HG03460 (cell line): Measurements from ENCODE around the gene CHST9.

ENCODE experiments used
- ATAC-seq: cut with Tn5 transposase; IDR thresholded peaks from one replicate; pipeline ENCODE4 v1.9.1; 2021; ENCODE audit not compliant: unreplicated experiment

Gene CHST9

GRCh38 chr18:26869640-26870039, 315.5 kb downstream of the CHST9 start:
- ATAC-seq = no peak

DNA sequence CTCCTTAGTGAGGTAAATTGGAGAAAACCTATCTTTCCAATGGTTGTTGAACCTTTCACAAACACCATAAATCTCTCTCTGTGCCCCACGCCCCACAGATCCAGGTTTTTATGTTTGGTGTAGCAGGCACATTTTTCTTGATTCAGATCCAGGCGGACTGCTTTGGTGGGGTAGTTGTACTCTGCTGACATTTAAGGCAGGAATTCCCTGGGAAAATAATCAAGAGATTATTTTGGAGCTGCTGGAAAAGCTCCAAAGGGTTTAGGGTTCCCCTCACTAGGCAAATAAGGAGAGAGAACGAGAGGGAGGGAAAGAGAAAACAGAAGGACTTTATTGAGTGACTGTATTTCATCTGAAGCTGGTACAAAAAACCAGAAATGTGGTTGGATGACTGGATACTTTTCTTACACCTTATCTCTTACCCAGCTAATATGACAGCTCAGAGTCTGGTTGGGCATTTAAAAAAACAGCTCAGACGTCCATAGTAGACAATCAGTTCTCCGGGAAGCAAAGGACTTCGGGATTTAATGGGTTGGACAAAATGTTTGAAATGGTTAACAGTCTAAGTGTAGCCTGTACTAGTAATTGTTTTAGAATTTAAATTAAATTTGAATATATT, 316.0 kb downstream of the CHST9 start:
- no peak for ATAC-seq

- no peak for ATAC-seq
Observed at GRCh38 chr18:26867471-26867870, 317.6 kb downstream of the CHST9 start.

DNA sequence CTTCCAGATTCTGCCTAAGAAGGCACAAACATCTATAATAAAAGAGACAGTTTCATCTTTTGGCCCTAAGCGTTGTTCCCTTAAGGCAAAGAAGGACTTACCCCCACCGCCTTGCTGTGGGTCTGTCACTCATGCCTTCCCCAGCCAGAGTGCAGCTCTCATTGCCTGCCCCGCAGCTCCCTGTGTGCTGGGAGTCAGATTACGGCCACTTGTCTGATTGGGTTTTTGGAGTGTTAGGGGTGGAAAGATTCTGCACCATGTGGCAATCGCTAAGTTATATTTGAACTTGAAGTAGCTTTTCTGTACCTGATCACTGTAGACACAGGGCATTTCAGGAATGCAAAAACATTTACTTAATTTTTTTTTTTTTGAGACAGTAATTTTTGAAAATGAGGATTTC, 319.6 kb downstream of the CHST9 start, which contains the start of gene AQP4:
AQP4 (minus strand) TSS at position 151 of the 400 bp plus-strand sequence; CDS start at position 133, 18 bp downstream.
- no peak for ATAC-seq

DNA sequence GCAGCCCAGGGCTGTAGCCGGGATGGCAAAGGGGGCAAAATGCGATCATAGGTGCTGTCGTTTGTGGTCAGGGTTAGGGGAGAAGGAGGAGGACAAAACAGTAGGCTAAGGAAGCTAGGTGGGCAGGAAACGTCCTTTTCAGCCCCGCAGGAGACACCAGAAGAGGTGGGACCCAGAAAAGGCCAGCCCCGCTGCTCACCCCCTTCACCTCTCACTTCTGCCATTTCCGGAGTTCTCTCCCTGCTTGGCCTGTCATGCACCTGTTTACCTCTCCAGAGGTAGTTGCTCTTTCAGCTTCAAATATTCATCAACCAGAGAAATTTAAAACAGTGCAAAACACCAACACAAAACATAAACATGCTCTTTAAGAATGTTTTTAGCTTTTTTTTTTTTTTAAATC, 320.4 kb downstream of the CHST9 start:
- ATAC-seq = no peak

DNA sequence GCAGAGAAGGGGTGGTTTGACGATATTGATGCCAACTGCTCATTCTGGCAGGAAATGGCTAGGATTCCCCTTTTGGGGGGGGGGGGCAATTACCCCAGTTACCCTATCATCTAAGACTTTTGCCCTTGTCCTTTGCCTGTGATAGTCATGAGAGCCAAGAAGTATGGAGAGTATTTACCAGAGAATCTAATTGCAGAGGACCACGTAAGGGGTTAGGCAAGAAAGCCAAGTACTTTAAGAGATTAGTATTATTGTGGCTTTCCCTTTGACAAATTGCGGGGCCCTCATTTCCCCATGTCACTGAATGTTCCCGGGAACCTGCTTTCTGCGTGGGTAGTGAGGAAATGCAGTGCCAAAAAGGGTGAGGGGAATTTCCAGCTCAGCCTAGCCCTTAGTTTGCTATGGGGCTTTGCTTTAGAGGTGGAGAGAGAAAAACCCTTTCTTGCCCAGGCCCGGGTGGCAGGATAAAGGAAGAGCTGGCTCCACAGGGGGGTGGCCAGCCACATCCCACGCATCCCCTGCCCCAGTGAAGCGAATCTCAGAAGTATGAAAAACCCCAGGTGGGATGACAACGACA, 321.1 kb downstream of the CHST9 start:
- ATAC-seq = no peak

DNA sequence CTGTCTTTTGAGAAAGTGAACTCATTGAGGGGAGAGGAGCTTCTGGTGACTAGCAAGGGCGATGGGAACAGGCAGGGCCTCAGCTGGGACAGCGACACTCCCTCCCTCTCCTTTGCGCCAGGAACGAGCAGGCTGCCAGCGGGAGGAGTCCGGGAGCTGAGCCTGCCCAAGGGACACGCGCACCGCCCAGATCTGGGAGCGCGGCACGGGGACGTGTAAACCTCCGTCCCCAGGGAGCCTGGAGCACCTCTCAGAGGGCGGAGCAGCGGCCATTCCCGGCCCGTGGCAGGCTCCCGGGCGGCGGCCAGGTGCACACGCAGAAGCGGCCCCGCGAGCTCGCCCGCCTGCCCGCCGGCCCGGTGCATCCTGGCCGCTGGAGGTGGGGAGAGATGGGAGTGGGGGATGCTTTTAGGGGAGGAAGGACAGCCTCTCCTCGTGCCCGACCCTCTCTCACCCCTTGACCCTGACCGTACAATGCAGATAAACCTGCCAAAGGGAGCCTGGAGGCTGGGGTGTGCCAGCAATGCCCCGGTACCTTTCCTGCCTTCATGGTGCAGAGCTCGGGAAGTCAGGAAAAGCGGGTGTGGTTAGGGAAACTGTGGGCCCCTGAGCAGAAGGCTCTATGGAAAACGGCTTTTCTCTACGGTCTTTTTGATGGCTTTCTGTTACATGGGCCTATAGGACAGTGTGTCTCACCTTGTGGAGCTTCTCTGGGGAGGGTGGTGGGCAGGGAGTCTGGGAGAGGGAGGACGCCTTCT, 321.8 kb downstream of the CHST9 start:
- ATAC-seq = no peak

GRCh38 chr18:26862084-26862483, 323.0 kb downstream of the CHST9 start:
- no peak for ATAC-seq
